Sigmoid colon (tissue), 7 donors: ENCODE measurements around the gene EXOC3L1. TPM values are rescaled to one million over a fixed set of nuclear protein-coding genes. Genes with fewer than 3 reads are reported as not detected.

Experiments used
- DNase-seq: peaks from one replicate; pipeline ENCODE4 v3.0.0-alpha.2; 2019
- H3K27ac ChIP-seq, 4 donors: fragments of 200-600 bp; sonication (generic); one replicate each; pipeline ENCODE4 v1.5.1; 2016 to 2019; ENCODE audit warnings: mild to moderate bottlenecking in 1 of 4
- H3K27me3 ChIP-seq, 3 donors: fragments of 200-600 bp; sonication (generic); one replicate each; pipeline ENCODE4 v1.5.1; 2019; ENCODE audit warnings: mild to moderate bottlenecking in 1 of 3
- H3K36me3 ChIP-seq, 4 donors: fragments of 200-600 bp; sonication (generic); one replicate each; pipeline ENCODE4 v1.5.1; 2016 to 2019
- H3K4me1 ChIP-seq, 4 donors: fragments of 200-600 bp; sonication (generic); one replicate each; pipeline ENCODE4 v1.5.1; 2017 to 2019
- H3K4me3 ChIP-seq, 4 donors: fragments of 200-600 bp; sonication (generic); one replicate each; pipeline ENCODE4 v1.5.1; 2017 to 2019; ENCODE audit warnings: mild to moderate bottlenecking in 2 of 4, moderate library complexity in 1 of 4
- H3K9me3 ChIP-seq, 4 donors: fragments of 200-600 bp in 3 of 4; sonication (generic) in 3 of 4; one replicate each; pipeline versions ENCODE4 v1.5.1 to v1.6.1; 2013 to 2019
- EP300 ChIP-seq, 4 donors: sonication (generic); formaldehyde crosslinking; IDR thresholded peaks; one replicate each; pipeline ENCODE4 v1.6.1; 2017; ENCODE audit warnings: antibody characterized with exemption in 4 of 4
- POLR2A ChIP-seq, 2 donors: fragments of 450-650 bp; IDR thresholded peaks; one replicate each; pipeline ENCODE4 v1.6.1; 2016; ENCODE audit warnings: antibody characterized with exemption in 2 of 2, mild to moderate bottlenecking in 2 of 2, moderate library complexity in 2 of 2
- POLR2AphosphoS5 ChIP-seq, 4 donors: sonication (generic); formaldehyde crosslinking; IDR thresholded peaks; one replicate each; pipeline ENCODE4 v1.6.1; 2017; ENCODE audit warnings: antibody characterized with exemption in 4 of 4
- WGBS, 2 donors: extraction: QIAGEN DNeasy Blood & Tissue Kit; methylation state at CpG; one replicate each; pipeline ENCODE4 v1.1.7; 2013; 5-methylcytosine and 5-hydroxymethylcytosine counted together
- intact Hi-C: fragments of 100-400 bp; cut with DNase I; formaldehyde crosslinking; loops from one replicate; pipeline ENCODE4 v1.15.1; 2023
- polyA plus RNA-seq, 3 donors: library from polyadenylated mRNA; stranded (reverse); fragments of 200-250 nt; gene quantifications; one replicate each; pipeline ENCODE4 v1.2.3, GENCODE V29; 2013
- total RNA-seq, 4 donors: library from RNA; depleted of rRNA; stranded (reverse); fragments of >200 nt; gene quantifications; one replicate each; pipeline ENCODE4 v1.1.0, GENCODE V29; 2016
- TF ChIP-seq, protein P1 (sequence below), 4 experiments: fragments of 450-650 bp in 3 of 4; fragments of 200-600 bp in 1 of 4; IDR thresholded peaks; one replicate each; pipeline ENCODE4 v1.5.1; 2016 to 2019; ENCODE audit warnings: antibody characterized with exemption in 4 of 4, mild to moderate bottlenecking in 3 of 4, moderate library complexity in 2 of 4
- donor health status: healthy with polysubstance abuse.
- donor health status: Bipolar disorder and iron deficiency.
- donor health status: healthy.

Gene EXOC3L1
- total and polyA plus RNA-seq, 7 donors, result 1.1 to 8.4 (median 2.5) TPM

GRCh38 chr16:67157892-67158635 is 31.9 kb downstream of the EXOC3L1 start:
- no peaks in the 10 kb centered on the region for H3K36me3 ChIP-seq
- intact Hi-C loops, result loop anchor here (5.0 to 10.0 kb wide), 2 partner anchors 46 to 263 kb away; no protein-coding TSS in a partner anchor
- H3K4me1 ChIP-seq, result peaks cover 0 to 57% (median 54%) of the 10 kb centered on the region in 4 donors
- H3K27ac ChIP-seq, result peak overlapping the region in 1 of 4 donors; percentile 79
- 56 to 72% methylated on average over 7 of the region's 7 CpGs for WGBS, 2 donors
- no peak for TF ChIP-seq POLR2AphosphoS5 (IDR thresholded peaks at IDR 0.05)
- no peak for TF ChIP-seq POLR2A (IDR thresholded peaks at IDR 0.05)
- TF ChIP-seq, protein P1, sequence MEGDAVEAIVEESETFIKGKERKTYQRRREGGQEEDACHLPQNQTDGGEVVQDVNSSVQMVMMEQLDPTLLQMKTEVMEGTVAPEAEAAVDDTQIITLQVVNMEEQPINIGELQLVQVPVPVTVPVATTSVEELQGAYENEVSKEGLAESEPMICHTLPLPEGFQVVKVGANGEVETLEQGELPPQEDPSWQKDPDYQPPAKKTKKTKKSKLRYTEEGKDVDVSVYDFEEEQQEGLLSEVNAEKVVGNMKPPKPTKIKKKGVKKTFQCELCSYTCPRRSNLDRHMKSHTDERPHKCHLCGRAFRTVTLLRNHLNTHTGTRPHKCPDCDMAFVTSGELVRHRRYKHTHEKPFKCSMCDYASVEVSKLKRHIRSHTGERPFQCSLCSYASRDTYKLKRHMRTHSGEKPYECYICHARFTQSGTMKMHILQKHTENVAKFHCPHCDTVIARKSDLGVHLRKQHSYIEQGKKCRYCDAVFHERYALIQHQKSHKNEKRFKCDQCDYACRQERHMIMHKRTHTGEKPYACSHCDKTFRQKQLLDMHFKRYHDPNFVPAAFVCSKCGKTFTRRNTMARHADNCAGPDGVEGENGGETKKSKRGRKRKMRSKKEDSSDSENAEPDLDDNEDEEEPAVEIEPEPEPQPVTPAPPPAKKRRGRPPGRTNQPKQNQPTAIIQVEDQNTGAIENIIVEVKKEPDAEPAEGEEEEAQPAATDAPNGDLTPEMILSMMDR (IDR thresholded peaks at IDR 0.05), result no peak
- TF ChIP-seq EP300 (IDR thresholded peaks at IDR 0.05), result no peak
- peaks cover 6 to 40% (median 25%) of the 10 kb centered on the region in 3 donors for H3K27me3 ChIP-seq
- H3K9me3 ChIP-seq, result no peaks in the 10 kb centered on the region
- DNase-seq, result no peak
- no peak overlapping the region for H3K4me3 ChIP-seq

- Histone ChIP-seq H3K4me3 (no peak overlapping the region), H3K9me3 (no peaks in the 10 kb centered on the region), H3K4me1 (peaks cover 0 to 50% (median 46%) of the 10 kb centered on the region in 4 donors), H3K27ac (no peak overlapping the region), H3K36me3 (no peaks in the 10 kb centered on the region), H3K27me3 (peaks cover 0 to 31% (median 17%) of the 10 kb centered on the region in 3 donors)
- 80 to 84% methylated on average over 7 of the region's 7 CpGs for WGBS, 2 donors
- TF ChIP-seq, protein P1 (IDR thresholded peaks at IDR 0.05), result no peak
- no peak for TF ChIP-seq EP300 (IDR thresholded peaks at IDR 0.05)
- no peak for TF ChIP-seq POLR2A (IDR thresholded peaks at IDR 0.05)
- TF ChIP-seq POLR2AphosphoS5 (IDR thresholded peaks at IDR 0.05), result no peak
- intact Hi-C loops, result loop anchor here (5.0 to 10.0 kb wide), 2 partner anchors 45 to 262 kb away; no protein-coding TSS in a partner anchor
- DNase-seq, result peak; percentile 17
These were observed 32.7 kb downstream of the EXOC3L1 start for GRCh38 chr16:67157106-67157748.

DNA sequence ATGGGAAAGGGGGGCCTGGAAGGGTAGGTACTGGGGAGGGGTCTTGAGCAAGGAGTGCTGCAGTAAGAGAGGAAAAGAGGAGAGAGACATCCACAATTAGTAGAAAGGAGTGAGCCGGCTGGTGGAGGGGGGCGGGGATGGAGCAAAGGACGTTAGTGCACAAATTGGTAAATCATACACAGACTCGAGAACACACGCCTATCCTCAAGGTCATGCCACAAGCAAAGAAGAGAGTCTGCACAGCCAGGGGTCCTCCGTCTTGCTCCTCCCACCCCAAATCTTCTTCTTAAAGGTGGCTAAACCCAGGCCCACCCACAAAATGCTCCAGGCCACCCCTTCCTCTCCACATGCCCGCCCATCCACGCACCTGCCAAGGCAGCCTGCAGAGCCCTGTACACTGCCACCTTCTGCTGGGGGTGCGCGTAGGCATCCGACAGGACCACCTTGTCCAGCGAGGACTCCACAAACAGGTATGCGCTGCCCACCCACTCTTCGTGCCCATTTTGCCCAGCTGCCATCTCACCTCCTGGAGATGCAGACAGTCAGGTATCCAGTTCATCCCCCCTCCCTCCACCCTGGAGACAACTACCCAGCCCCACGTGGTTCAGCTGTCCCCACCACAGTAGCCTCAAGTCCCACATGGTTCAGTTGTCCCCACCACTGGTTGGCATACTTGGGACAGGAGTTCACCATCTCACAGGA is 33.6 kb downstream of the EXOC3L1 start:
- 44 to 68% methylated on average over 15 of the region's 15 CpGs for WGBS, 2 donors
- Histone ChIP-seq H3K27ac (no peak overlapping the region), H3K9me3 (no peaks in the 10 kb centered on the region), H3K36me3 (no peaks in the 10 kb centered on the region), H3K27me3 (peaks cover 0 to 22% (median 9%) of the 10 kb centered on the region in 3 donors), H3K4me3 (no peak overlapping the region), H3K4me1 (peaks cover 0 to 45% (median 40%) of the 10 kb centered on the region in 4 donors)
- intact Hi-C loops, result loop anchor here (5.0 to 10.0 kb wide), 2 partner anchors 44 to 261 kb away; no protein-coding TSS in a partner anchor
- peak; percentile 62 for DNase-seq
- TF ChIP-seq, protein P1 (IDR thresholded peaks at IDR 0.05), result no peak
- no peak for TF ChIP-seq POLR2A (IDR thresholded peaks at IDR 0.05)

DNA sequence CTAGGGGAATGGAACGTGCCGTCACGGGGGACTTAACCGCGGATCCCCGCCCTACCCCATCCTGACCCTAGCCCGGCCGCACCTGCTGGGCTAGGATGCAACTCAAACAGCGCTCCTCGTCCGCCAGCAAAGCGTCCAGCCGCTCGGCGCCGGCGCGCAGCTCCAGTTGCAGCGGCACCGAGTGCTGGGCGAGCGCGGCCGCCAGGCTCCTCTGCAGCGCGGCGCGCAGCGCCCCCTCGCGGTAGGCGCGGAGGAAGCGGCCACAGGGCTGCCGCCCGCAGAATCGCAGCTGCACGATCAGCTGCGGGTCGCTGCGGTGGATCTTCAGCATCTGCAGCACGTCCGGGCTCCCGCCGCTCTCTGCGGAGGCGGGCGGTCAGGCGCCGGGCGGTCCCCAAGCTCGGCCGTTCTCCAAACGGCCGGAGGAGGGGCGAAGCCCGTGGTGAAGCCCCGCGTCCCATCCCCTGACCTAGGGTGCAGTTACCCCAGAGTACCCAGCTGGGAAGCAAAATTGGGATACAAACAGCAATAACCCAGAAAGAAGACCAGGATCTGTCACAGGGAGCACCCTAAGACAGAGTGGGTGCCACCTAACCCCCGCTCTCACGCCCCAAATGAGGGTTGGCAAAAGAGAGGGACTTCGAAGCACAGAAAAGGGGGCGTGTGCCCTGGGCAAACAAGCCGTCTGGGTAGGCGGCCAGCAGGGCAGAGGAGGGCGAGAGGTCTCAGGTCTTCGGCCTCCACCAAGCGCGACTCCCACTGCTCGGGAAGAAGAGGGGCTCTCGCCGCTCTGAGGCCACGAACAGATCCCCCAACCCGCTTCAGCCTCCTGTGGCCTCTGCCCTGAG is 34.4 kb downstream of the EXOC3L1 start:
- H3K36me3 ChIP-seq, result no peaks in the 10 kb centered on the region
- DNase-seq, result peak; percentile 85
- no peak for TF ChIP-seq EP300 (IDR thresholded peaks at IDR 0.05)
- TF ChIP-seq POLR2AphosphoS5 (IDR thresholded peaks at IDR 0.05), result no peak
- TF ChIP-seq, protein P1 (IDR thresholded peaks at IDR 0.05), result peak; percentile 36 to 97 (median 74)
- no peak for TF ChIP-seq POLR2A (IDR thresholded peaks at IDR 0.05)
- intact Hi-C loops, result loop anchor here (1.0 to 10.0 kb wide), 4 partner anchors 30 to 261 kb away; no protein-coding TSS in a partner anchor
- H3K9me3 ChIP-seq, result no peaks in the 10 kb centered on the region
- peaks cover 0 to 18% (median 12%) of the 10 kb centered on the region in 3 donors for H3K27me3 ChIP-seq
- H3K27ac ChIP-seq, result no peak overlapping the region
- H3K4me1 ChIP-seq, result peaks cover 0 to 45% (median 41%) of the 10 kb centered on the region in 4 donors
- WGBS, 2 donors, result 7 to 14% methylated on average over 74 of the region's 74 CpGs
- H3K4me3 ChIP-seq, result peak overlapping the region in 1 of 4 donors; percentile 20
